ENCODE results near the gene LHX3. TPM values are rescaled to one million over a fixed set of nuclear protein-coding genes. Genes with fewer than 3 reads are reported as not detected.
A peak's percentile ranks its signal among the peaks of the same experiment; 100 is the strongest.
"Not testable (repeated sequence)": the region's sequence is repeated elsewhere in the genome, so short reads cannot be mapped to it uniquely, and the experiment has no call there.

Gene LHX3
- total RNA-seq, 6 experiments from 2014 or later: not detected

GRCh38 chr9:136151848-136152542 lies 52.9 kb downstream of the LHX3 start:
- Histone ChIP-seq H3K36me3 (no peaks in the 10 kb centered on the region), H3K4me1 (no peaks in the 10 kb centered on the region), H3K27ac (no peak overlapping the region), H3K4me3 (no peak overlapping the region), H3K27me3 (no peaks in the 10 kb centered on the region), H3K9me3 (no peaks in the 10 kb centered on the region)
- TF ChIP-seq, protein P1, sequence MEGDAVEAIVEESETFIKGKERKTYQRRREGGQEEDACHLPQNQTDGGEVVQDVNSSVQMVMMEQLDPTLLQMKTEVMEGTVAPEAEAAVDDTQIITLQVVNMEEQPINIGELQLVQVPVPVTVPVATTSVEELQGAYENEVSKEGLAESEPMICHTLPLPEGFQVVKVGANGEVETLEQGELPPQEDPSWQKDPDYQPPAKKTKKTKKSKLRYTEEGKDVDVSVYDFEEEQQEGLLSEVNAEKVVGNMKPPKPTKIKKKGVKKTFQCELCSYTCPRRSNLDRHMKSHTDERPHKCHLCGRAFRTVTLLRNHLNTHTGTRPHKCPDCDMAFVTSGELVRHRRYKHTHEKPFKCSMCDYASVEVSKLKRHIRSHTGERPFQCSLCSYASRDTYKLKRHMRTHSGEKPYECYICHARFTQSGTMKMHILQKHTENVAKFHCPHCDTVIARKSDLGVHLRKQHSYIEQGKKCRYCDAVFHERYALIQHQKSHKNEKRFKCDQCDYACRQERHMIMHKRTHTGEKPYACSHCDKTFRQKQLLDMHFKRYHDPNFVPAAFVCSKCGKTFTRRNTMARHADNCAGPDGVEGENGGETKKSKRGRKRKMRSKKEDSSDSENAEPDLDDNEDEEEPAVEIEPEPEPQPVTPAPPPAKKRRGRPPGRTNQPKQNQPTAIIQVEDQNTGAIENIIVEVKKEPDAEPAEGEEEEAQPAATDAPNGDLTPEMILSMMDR (IDR thresholded peaks at IDR 0.05): no peak
- no peak for TF ChIP-seq POLR2A (IDR thresholded peaks at IDR 0.05)
- 72% methylated on average over 12 of the region's 27 CpGs for WGBS (ENCODE audit: insufficient coverage, low coverage, low lambda C conversion rate, missing lambda C conversion rate)
- ATAC-seq (no peak), DNase-seq (no peak)
- intact Hi-C loops (cut with DNase I): no loop called here

DNA sequence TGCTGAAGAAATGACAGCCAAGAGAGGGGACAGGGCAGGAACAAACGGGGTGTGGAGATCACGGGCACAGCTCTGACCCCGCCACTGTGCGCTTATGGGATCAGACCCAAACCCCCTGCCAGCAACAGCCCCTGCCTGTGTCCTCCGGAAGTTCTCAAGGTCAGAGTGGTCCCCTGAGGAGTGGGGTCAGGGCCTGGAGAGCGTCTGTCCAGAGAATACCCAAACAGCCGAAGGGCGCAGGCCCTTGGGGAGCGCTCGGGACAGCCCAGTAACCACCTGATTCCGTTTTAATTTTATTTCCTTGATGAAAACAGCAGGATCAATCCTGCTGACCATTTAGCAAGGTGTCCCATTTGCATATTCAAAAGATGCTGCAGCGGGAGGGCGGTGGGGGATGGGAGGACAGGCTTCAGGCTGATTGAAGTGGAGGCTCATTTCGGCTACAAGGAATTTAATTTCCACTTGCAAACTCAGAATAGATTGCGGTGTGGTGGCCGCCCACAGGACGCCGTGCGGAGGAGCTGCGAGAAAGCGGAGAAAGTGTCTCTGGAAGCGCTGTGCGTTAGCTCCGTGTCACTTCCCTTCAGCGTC lies 53.6 kb downstream of the LHX3 start:
- 79% methylated on average over 20 of the region's 25 CpGs for WGBS (ENCODE audit: insufficient coverage, low coverage, low lambda C conversion rate, missing lambda C conversion rate)
- DNase-seq (peak in 1 of 3 donors; percentile 15), ATAC-seq (no peak)
- Histone ChIP-seq H3K4me1 (no peaks in the 10 kb centered on the region), H3K27me3 (no peaks in the 10 kb centered on the region), H3K9me3 (no peaks in the 10 kb centered on the region), H3K36me3 (no peaks in the 10 kb centered on the region), H3K4me3 (no peak overlapping the region), H3K27ac (no peak overlapping the region)
- TF ChIP-seq POLR2A (IDR thresholded peaks at IDR 0.05): no peak
- TF ChIP-seq, protein P1 (IDR thresholded peaks at IDR 0.05): no peak
- intact Hi-C loops (cut with DNase I): no loop called here

GRCh38 chr9:136150664-136151213 lies 54.2 kb downstream of the LHX3 start:
- H3K9me3 ChIP-seq; H3K4me3 ChIP-seq; H3K27ac ChIP-seq; H3K27me3 ChIP-seq; H3K4me1 ChIP-seq; H3K36me3 ChIP-seq; ATAC-seq; intact Hi-C loops (cut with DNase I): not testable (repeated sequence)
- WGBS (ENCODE audit: insufficient coverage, low coverage, low lambda C conversion rate, missing lambda C conversion rate): 82% methylated on average over 6 of the region's 7 CpGs
- DNase-seq: peak in 1 of 3 donors; percentile 24

- peak in 1 of 3 donors; percentile 38 for DNase-seq
- no peaks in the 10 kb centered on the region for H3K4me1 ChIP-seq
- no peaks in the 10 kb centered on the region for H3K9me3 ChIP-seq
- intact Hi-C loops (cut with DNase I): loop anchor here in 1 of 2 donors (10.0 kb wide), 1 partner anchor 125 kb away; no protein-coding TSS in a partner anchor
- H3K4me3 ChIP-seq: no peak overlapping the region
- no peak for TF ChIP-seq POLR2A (IDR thresholded peaks at IDR 0.05)
- no peaks in the 10 kb centered on the region for H3K36me3 ChIP-seq
- no peak for ATAC-seq
- H3K27ac ChIP-seq: no peak overlapping the region
- no peaks in the 10 kb centered on the region for H3K27me3 ChIP-seq
- WGBS (ENCODE audit: insufficient coverage, low coverage, low lambda C conversion rate, missing lambda C conversion rate): no CpG with 5 or more reads among the region's 9 CpGs
These were observed 55.1 kb downstream of the LHX3 start for GRCh38 chr9:136149853-136150252.

DNA sequence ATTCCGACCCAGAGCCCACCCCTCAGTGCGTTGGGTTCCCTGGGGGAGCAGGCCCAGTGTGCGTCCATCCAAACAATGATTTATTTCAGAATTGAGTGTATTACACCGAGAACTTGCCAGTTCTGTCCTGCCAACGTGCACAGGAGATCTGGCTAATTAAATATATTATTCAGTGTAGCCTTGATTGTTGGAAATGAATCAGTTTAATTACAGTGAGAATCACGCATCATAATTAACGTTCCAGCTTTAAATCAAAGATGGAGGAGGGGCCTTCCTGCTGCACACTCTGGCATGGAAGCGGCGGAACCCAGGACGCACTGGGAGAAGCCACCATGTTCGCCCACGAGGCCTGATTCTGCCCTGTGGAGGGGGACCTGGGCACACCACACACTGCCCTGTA lies 55.6 kb downstream of the LHX3 start:
- Histone ChIP-seq H3K36me3 (no peaks in the 10 kb centered on the region), H3K27me3 (no peaks in the 10 kb centered on the region), H3K4me3 (no peak overlapping the region), H3K4me1 (no peaks in the 10 kb centered on the region), H3K27ac (no peak overlapping the region), H3K9me3 (no peaks in the 10 kb centered on the region)
- WGBS (ENCODE audit: insufficient coverage, low coverage, low lambda C conversion rate, missing lambda C conversion rate): 79% methylated on average over 4 of the region's 12 CpGs
- ATAC-seq: no peak
- no peak for DNase-seq
- no peak for TF ChIP-seq POLR2A (IDR thresholded peaks at IDR 0.05)
- TF ChIP-seq, protein P1 (IDR thresholded peaks at IDR 0.05): no peak
- intact Hi-C loops (cut with DNase I): loop anchor here in 1 of 2 donors (10.0 kb wide), 1 partner anchor 125 kb away; no protein-coding TSS in a partner anchor
